Measurements from ENCODE around the gene FYN. TPM values are rescaled to one million over a fixed set of nuclear protein-coding genes. Genes with fewer than 3 reads are reported as not detected.

Gene FYN
- total and polyA plus RNA-seq, 4 donors, result 11.2 to 28.3 (median 19.7) TPM

- TF ChIP-seq REST (IDR thresholded peaks at IDR 0.05), result no peak
- TF ChIP-seq JUND (IDR thresholded peaks at IDR 0.05), result no peak
- TF ChIP-seq RXRA (IDR thresholded peaks at IDR 0.05), result no peak
- TF ChIP-seq FOXA1 (IDR thresholded peaks at IDR 0.05), result no peak
- TF ChIP-seq NR2F2 (IDR thresholded peaks at IDR 0.05), result no peak
- no peak for TF ChIP-seq YY1 (IDR thresholded peaks at IDR 0.05)
- no peak for TF ChIP-seq ATF3 (IDR thresholded peaks at IDR 0.05)
Observed at GRCh38 chr6:111813677-111814310, 59.5 kb downstream of the FYN start (continued).

DNA sequence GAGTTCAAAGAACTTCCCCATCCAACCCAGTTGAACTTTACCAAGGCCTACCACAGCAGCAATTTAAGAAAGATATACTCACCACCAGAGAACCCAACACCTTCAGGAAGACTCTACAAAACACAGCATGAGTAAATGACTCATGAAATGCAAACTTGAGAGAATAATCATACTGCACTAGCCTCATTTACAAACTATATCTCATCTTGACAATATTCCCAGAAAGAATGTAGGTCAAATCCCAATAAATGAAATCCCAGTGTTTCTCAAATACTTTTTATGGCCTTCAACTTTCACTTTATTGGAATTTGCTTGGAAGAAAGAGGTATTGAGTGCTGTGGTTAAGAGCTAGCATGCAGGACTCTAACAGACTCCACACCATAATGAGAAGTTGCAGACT is 60.0 kb downstream of the FYN start:
- H3K27me3 ChIP-seq (ENCODE audit: control insufficient read depth in 4 of 4, insufficient read depth in 4 of 4, low read length in 3 of 4), result no peaks in the 10 kb centered on the region
- H3K27ac ChIP-seq (ENCODE audit: low read depth in 1 of 2, low read length in 2 of 2), result no peak overlapping the region
- H3K9ac ChIP-seq (ENCODE audit: low read depth in 1 of 2, low read length in 2 of 2), result no peak overlapping the region
- no peaks in the 10 kb centered on the region for H3K36me3 ChIP-seq (ENCODE audit: control insufficient read depth in 4 of 4, insufficient read depth in 3 of 4, low read depth in 1 of 4, low read length in 3 of 4)
- no peaks in the 10 kb centered on the region for H3K9me3 ChIP-seq (ENCODE audit: control insufficient read depth in 4 of 4, low read length in 3 of 4)
- no peak for TF ChIP-seq SP1 (IDR thresholded peaks at IDR 0.05)
- TF ChIP-seq GABPA (IDR thresholded peaks at IDR 0.05 in 1 of 2, conservative IDR thresholded peaks at IDR 0.05 in 1 of 2), result no peak
- no peak for TF ChIP-seq ZBTB33 (IDR thresholded peaks at IDR 0.05)
- no peak for TF ChIP-seq JUND (IDR thresholded peaks at IDR 0.05)
- no peak for TF ChIP-seq FOXA2 (IDR thresholded peaks at IDR 0.05)
- H3K4me1 ChIP-seq (ENCODE audit: control insufficient read depth in 4 of 4, insufficient read depth in 4 of 4, low read length in 3 of 4), result no peaks in the 10 kb centered on the region
- H3K4me3 ChIP-seq (ENCODE audit: low read depth in 1 of 3, low read length in 3 of 3), result no peak overlapping the region
- no peak for DNase-seq (ENCODE audit: low spot score)

DNA sequence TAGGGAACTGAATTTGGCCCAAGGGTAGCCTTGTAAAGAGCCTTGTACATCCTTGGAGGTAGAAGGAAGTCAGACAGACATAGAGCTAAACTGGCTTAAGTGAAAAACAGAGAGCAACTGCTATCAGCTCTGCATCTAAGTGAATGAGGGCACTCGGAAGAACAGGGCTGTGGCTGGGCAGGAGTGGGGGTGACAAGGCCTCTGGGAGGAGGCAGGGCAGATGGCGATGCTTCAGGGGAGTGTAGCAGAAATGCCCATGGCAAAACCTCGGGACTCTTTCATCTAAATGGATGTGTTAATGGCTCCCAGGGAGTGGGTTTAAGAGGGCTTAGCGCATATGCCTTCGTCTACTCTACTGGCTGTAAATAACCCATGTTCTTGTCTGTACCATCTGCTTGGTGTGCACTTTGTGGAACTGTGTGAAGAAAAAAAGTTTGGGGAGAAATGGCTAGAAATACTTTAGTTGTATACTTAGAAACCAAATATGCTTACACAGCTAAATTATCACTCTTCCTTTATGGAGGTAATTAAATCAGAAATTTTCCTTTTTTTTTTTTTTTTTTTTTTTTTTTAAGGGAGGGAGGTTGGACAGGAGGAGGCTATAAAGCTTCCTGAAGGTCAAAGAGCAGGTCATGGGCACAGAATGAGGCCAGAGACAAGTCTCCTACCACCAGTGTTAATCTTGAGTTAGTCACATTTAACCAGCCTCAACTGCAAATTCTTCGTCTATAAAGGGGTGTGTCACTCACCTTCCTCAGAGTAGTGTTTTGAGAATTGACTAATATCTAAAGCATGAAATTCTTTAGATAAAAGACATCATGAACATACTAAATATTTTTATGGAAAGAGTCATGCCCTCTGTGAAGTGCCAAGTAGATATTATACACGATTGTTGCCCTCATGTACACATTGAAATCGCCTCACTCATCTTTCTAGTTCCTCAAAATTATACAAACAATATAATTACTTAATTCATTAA is 60.9 kb downstream of the FYN start:
- H3K27ac ChIP-seq (ENCODE audit: low read depth in 1 of 2, low read length in 2 of 2), result no peak overlapping the region
- DNase-seq (ENCODE audit: low spot score), result no peak
- H3K9ac ChIP-seq (ENCODE audit: low read depth in 1 of 2, low read length in 2 of 2), result no peak overlapping the region
- no peak overlapping the region for H3K4me3 ChIP-seq (ENCODE audit: low read depth in 1 of 3, low read length in 3 of 3)
- H3K4me1 ChIP-seq (ENCODE audit: control insufficient read depth in 4 of 4, insufficient read depth in 4 of 4, low read length in 3 of 4), result no peaks in the 10 kb centered on the region
- H3K27me3 ChIP-seq (ENCODE audit: control insufficient read depth in 4 of 4, insufficient read depth in 4 of 4, low read length in 3 of 4), result no peaks in the 10 kb centered on the region
- no peaks in the 10 kb centered on the region for H3K9me3 ChIP-seq (ENCODE audit: control insufficient read depth in 4 of 4, low read length in 3 of 4)
- WGBS, result 89% methylated on average over 8 of the region's 8 CpGs
- TF ChIP-seq ATF3 (IDR thresholded peaks at IDR 0.05) (no peak), FOXA1 (IDR thresholded peaks at IDR 0.05) (no peak), JUND (IDR thresholded peaks at IDR 0.05) (no peak), ZBTB33 (IDR thresholded peaks at IDR 0.05) (no peak), RAD21 (IDR thresholded peaks at IDR 0.05) (no peak), SP1 (IDR thresholded peaks at IDR 0.05) (no peak), NR2F2 (IDR thresholded peaks at IDR 0.05) (no peak), GABPA (IDR thresholded peaks at IDR 0.05 in 1 of 2, conservative IDR thresholded peaks at IDR 0.05 in 1 of 2) (no peak)
- TF ChIP-seq, protein P1, sequence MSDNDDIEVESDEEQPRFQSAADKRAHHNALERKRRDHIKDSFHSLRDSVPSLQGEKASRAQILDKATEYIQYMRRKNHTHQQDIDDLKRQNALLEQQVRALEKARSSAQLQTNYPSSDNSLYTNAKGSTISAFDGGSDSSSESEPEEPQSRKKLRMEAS (IDR thresholded peaks at IDR 0.05), result no peak
- TF ChIP-seq, protein P2, sequence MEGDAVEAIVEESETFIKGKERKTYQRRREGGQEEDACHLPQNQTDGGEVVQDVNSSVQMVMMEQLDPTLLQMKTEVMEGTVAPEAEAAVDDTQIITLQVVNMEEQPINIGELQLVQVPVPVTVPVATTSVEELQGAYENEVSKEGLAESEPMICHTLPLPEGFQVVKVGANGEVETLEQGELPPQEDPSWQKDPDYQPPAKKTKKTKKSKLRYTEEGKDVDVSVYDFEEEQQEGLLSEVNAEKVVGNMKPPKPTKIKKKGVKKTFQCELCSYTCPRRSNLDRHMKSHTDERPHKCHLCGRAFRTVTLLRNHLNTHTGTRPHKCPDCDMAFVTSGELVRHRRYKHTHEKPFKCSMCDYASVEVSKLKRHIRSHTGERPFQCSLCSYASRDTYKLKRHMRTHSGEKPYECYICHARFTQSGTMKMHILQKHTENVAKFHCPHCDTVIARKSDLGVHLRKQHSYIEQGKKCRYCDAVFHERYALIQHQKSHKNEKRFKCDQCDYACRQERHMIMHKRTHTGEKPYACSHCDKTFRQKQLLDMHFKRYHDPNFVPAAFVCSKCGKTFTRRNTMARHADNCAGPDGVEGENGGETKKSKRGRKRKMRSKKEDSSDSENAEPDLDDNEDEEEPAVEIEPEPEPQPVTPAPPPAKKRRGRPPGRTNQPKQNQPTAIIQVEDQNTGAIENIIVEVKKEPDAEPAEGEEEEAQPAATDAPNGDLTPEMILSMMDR (IDR thresholded peaks at IDR 0.05; ENCODE audit: low read depth, low read length, missing input control), result no peak
- H3K36me3 ChIP-seq (ENCODE audit: control insufficient read depth in 4 of 4, insufficient read depth in 3 of 4, low read depth in 1 of 4, low read length in 3 of 4), result no peaks in the 10 kb centered on the region
